T-helper 1 cell treated with Interleukin-12 subunit alpha and Interleukin-12 subunit beta and Interleukin-4 antibody, amounts not matched to agents 30 μg/mL and 1 μg/mL, for 36 hours (primary cell): ENCODE data around the gene WFS1.

Experiments
- H3K27ac Mint-ChIP-seq: one replicate; pipeline ENCODE4 v1.8.0; 2021; ENCODE audit warnings: mild to moderate bottlenecking, mixed read lengths
- H3K27me3 Mint-ChIP-seq: one replicate; pipeline ENCODE4 v1.8.0; 2021; ENCODE audit warnings: low read depth, mixed read lengths
- H3K36me3 Mint-ChIP-seq: one replicate; pipeline ENCODE4 v1.8.0; 2021; ENCODE audit warnings: low read depth, mixed read lengths
- H3K4me1 Mint-ChIP-seq: one replicate; pipeline ENCODE4 v1.8.0; 2021; ENCODE audit warnings: low read depth, mixed read lengths
- H3K4me3 Mint-ChIP-seq: one replicate; pipeline ENCODE4 v1.8.0; 2021; ENCODE audit warnings: mild to moderate bottlenecking, moderate library complexity, mixed read lengths
- H3K9me3 Mint-ChIP-seq: one replicate; pipeline ENCODE4 v1.8.0; 2021; ENCODE audit warnings: mixed read lengths

The WFS1 gene

GRCh38 chr4:6275898-6276806, 6.5 kb downstream of the WFS1 start:
- Mint-ChIP-seq H3K27ac (no peak overlapping the region), H3K27me3 (peaks cover 33% of the 10 kb centered on the region), H3K9me3 (no peaks in the 10 kb centered on the region), H3K4me3 (no peak overlapping the region), H3K4me1 (peaks cover 4% of the 10 kb centered on the region), H3K36me3 (no peaks in the 10 kb centered on the region)

GRCh38 chr4:6277139-6277802, 7.6 kb downstream of the WFS1 start:
- Mint-ChIP-seq H3K27me3 (peaks cover 25% of the 10 kb centered on the region), H3K9me3 (no peaks in the 10 kb centered on the region), H3K4me1 (peaks cover 4% of the 10 kb centered on the region), H3K4me3 (no peak overlapping the region), H3K36me3 (no peaks in the 10 kb centered on the region), H3K27ac (no peak overlapping the region)

GRCh38 chr4:6277935-6278800, 8.5 kb downstream of the WFS1 start:
- H3K9me3 Mint-ChIP-seq = no peaks in the 10 kb centered on the region
- peaks cover 18% of the 10 kb centered on the region for H3K27me3 Mint-ChIP-seq
- no peaks in the 10 kb centered on the region for H3K36me3 Mint-ChIP-seq
- H3K4me1 Mint-ChIP-seq = peaks cover 4% of the 10 kb centered on the region
- peak overlapping the region; percentile 36 for H3K27ac Mint-ChIP-seq
- H3K4me3 Mint-ChIP-seq = no peak overlapping the region

- Mint-ChIP-seq H3K4me3 (no peak overlapping the region), H3K9me3 (no peaks in the 10 kb centered on the region), H3K36me3 (no peaks in the 10 kb centered on the region), H3K27me3 (peaks cover 16% of the 10 kb centered on the region), H3K4me1 (peaks cover 4% of the 10 kb centered on the region), H3K27ac (peak overlapping the region; percentile 36)
Observed at GRCh38 chr4:6278801-6279197, 9.1 kb downstream of the WFS1 start.

- Mint-ChIP-seq H3K4me1 (peaks cover 4% of the 10 kb centered on the region), H3K27me3 (peaks cover 11% of the 10 kb centered on the region), H3K36me3 (no peaks in the 10 kb centered on the region), H3K4me3 (no peak overlapping the region), H3K27ac (no peak overlapping the region), H3K9me3 (no peaks in the 10 kb centered on the region)
Observed at GRCh38 chr4:6279582-6280289, 10.1 kb downstream of the WFS1 start.

GRCh38 chr4:6280365-6280996, 10.8 kb downstream of the WFS1 start:
- H3K9me3 Mint-ChIP-seq = no peaks in the 10 kb centered on the region

GRCh38 chr4:6281436-6282313, 12.0 kb downstream of the WFS1 start:
- H3K27me3 Mint-ChIP-seq = peaks cover 1% of the 10 kb centered on the region
- peaks cover 4% of the 10 kb centered on the region for H3K4me1 Mint-ChIP-seq
- no peak overlapping the region for H3K27ac Mint-ChIP-seq
- no peaks in the 10 kb centered on the region for H3K9me3 Mint-ChIP-seq
- H3K4me3 Mint-ChIP-seq = no peak overlapping the region
- H3K36me3 Mint-ChIP-seq = no peaks in the 10 kb centered on the region

More at GRCh38 chr4:6280365-6280996, 10.8 kb downstream of the WFS1 start:
- no peak overlapping the region for H3K4me3 Mint-ChIP-seq
- no peak overlapping the region for H3K27ac Mint-ChIP-seq
- H3K27me3 Mint-ChIP-seq = peaks cover 6% of the 10 kb centered on the region
- H3K36me3 Mint-ChIP-seq = no peaks in the 10 kb centered on the region
- peaks cover 4% of the 10 kb centered on the region for H3K4me1 Mint-ChIP-seq

GRCh38 chr4:6282314-6282771, 12.7 kb downstream of the WFS1 start:
- H3K27ac Mint-ChIP-seq = no peak overlapping the region
- no peaks in the 10 kb centered on the region for H3K9me3 Mint-ChIP-seq
- no peak overlapping the region for H3K4me3 Mint-ChIP-seq
- H3K4me1 Mint-ChIP-seq = peaks cover 4% of the 10 kb centered on the region
- H3K27me3 Mint-ChIP-seq = no peaks in the 10 kb centered on the region
- no peaks in the 10 kb centered on the region for H3K36me3 Mint-ChIP-seq

GRCh38 chr4:6283282-6283681, 13.6 kb downstream of the WFS1 start:
- Mint-ChIP-seq H3K36me3 (no peaks in the 10 kb centered on the region), H3K9me3 (no peaks in the 10 kb centered on the region), H3K4me3 (no peak overlapping the region), H3K27me3 (no peaks in the 10 kb centered on the region), H3K27ac (no peak overlapping the region), H3K4me1 (peaks cover 4% of the 10 kb centered on the region)

GRCh38 chr4:6287017-6287788, 17.6 kb downstream of the WFS1 start:
- Mint-ChIP-seq H3K4me3 (no peak overlapping the region), H3K27ac (no peak overlapping the region), H3K9me3 (no peaks in the 10 kb centered on the region), H3K36me3 (no peaks in the 10 kb centered on the region), H3K4me1 (no peaks in the 10 kb centered on the region), H3K27me3 (no peaks in the 10 kb centered on the region)

GRCh38 chr4:6288342-6288741, 18.7 kb downstream of the WFS1 start:
- Mint-ChIP-seq H3K4me1 (no peaks in the 10 kb centered on the region), H3K27ac (no peak overlapping the region), H3K36me3 (no peaks in the 10 kb centered on the region), H3K9me3 (no peaks in the 10 kb centered on the region), H3K27me3 (no peaks in the 10 kb centered on the region), H3K4me3 (no peak overlapping the region)

GRCh38 chr4:6288871-6289270, 19.2 kb downstream of the WFS1 start:
- Mint-ChIP-seq H3K27me3 (no peaks in the 10 kb centered on the region), H3K27ac (no peak overlapping the region), H3K9me3 (no peaks in the 10 kb centered on the region), H3K4me1 (no peaks in the 10 kb centered on the region), H3K4me3 (no peak overlapping the region), H3K36me3 (no peaks in the 10 kb centered on the region)
